K562 (cell line): ENCODE data around the gene TMEM43. TPM values are rescaled to one million over a fixed set of nuclear protein-coding genes. Genes with fewer than 3 reads are reported as not detected.

ENCODE experiments used
- ATAC-seq: fragments of 200-7000 bp; cut with Tn5 transposase; 3 replicates; pipeline ENCODE4 v1.9.1; 2020; ENCODE audit warnings: moderate library complexity
- BruUV-seq: library from RNA; stranded (reverse); fragments of 400-500 nt; replicated peaks from 2 replicates; lab custom pipeline; 2021; lab: Mats Ljungman, UMichigan
- CTCF ChIA-PET: fragments of 300-600 bp; formaldehyde crosslinking; extraction: SDS; loops from one replicate; lab custom pipeline; 2021; ENCODE audit warnings: low intra/inter-chr PET ratio; lab: Yijun Ruan, JAX
- POLR2A ChIA-PET: fragments of 300-600, 350-650 bp; sonication (Branson Sonifier 250); formaldehyde crosslinking; extraction: SDS; loops from one replicate; lab custom pipeline; 2021; ENCODE audit warnings: antibody characterized with exemption, inconsistent platforms; lab: Yijun Ruan, JAX
- DNase-seq, 4 experiments: peaks; one replicate each; pipeline versions ENCODE4 v3.0.0 to v3.0.0-alpha.2; 2011 to 2018; ENCODE audit warnings: low spot score in 3 of 4, mixed read lengths in 3 of 4; ENCODE audit errors: extremely low read depth in 1 of 4
- FAIRE-seq: peaks from 2 replicates; lab custom pipeline; 2011; peaks lifted over from hg19 to GRCh38; lab: Jason Lieb, UNC
- H2AFZ ChIP-seq: 2 replicates; pipeline ENCODE4 v1.6.0; 2011; ENCODE audit warnings: low read depth, low read length, control low read depth, inconsistent platforms
- H3K27ac ChIP-seq: fragments of 200-600 bp; 3 replicates; pipeline ENCODE4 v1.8.0; 2011; ENCODE audit warnings: low read depth, mild to moderate bottlenecking, control low read depth, inconsistent platforms, low read length, moderate library complexity, mixed read lengths; ENCODE audit errors: extremely low read depth
- H3K27me3 ChIP-seq, 2 experiments: fragments of 300-600 bp in 1 of 2; 2 replicates in 1 of 2; 3 replicates in 1 of 2; pipeline versions ENCODE4 v1.6.0 to v1.8.0; 2011; ENCODE audit warnings: inconsistent platforms in 2 of 2, low read length in 2 of 2, mild to moderate bottlenecking in 1 of 2, mixed read lengths in 1 of 2, moderate library complexity in 1 of 2; ENCODE audit not compliant: control insufficient read depth in 2 of 2, insufficient read depth in 2 of 2
- H3K36me3 ChIP-seq: fragments of 300-600 bp; 3 replicates; pipeline ENCODE4 v1.8.0; 2011; ENCODE audit warnings: mild to moderate bottlenecking, low read length, inconsistent platforms; ENCODE audit not compliant: control insufficient read depth, insufficient read depth
- H3K4me1 ChIP-seq, 2 experiments: fragments of 200-600 bp in 1 of 2; replicated peaks in 1 of 2; 2 replicates in 1 of 2; 3 replicates in 1 of 2; pipeline versions ENCODE4 v1.5.1 to v1.8.0; 2011; ENCODE audit warnings: inconsistent platforms in 2 of 2, low read length in 2 of 2, mild to moderate bottlenecking in 1 of 2, mixed read lengths in 1 of 2, moderate library complexity in 1 of 2; ENCODE audit not compliant: control insufficient read depth in 2 of 2, insufficient read depth in 2 of 2
- H3K4me2 ChIP-seq: 2 replicates; pipeline ENCODE4 v1.6.1; 2011; ENCODE audit warnings: low read length, control low read depth, inconsistent platforms, mixed read lengths; ENCODE audit not compliant: insufficient read depth
- H3K4me3 ChIP-seq: fragments of 200-600 bp; sonication (generic), shearing (Covaris generic); 2 replicates; pipeline ENCODE4 v1.5.1; 2016; ENCODE audit warnings: control low read depth, inconsistent platforms
- H3K79me2 ChIP-seq: fragments of 200-600 bp; 3 replicates; pipeline ENCODE4 v1.8.0; 2011; ENCODE audit warnings: low read length, inconsistent platforms; ENCODE audit not compliant: control insufficient read depth, insufficient read depth
- H3K9ac ChIP-seq, 2 experiments: 2 replicates each; pipeline versions ENCODE4 v1.6.0 to v1.6.1; 2011; ENCODE audit warnings: low read depth in 2 of 2, low read length in 2 of 2, control low read depth in 1 of 2, inconsistent platforms in 1 of 2, mild to moderate bottlenecking in 1 of 2, mixed read lengths in 1 of 2; ENCODE audit not compliant: insufficient read depth in 1 of 2
- H3K9me1 ChIP-seq: one replicate; pipeline ENCODE4 v1.6.0; 2011; ENCODE audit warnings: inconsistent platforms, mild to moderate bottlenecking, low read length, moderate library complexity; ENCODE audit not compliant: control insufficient read depth, insufficient read depth
- H3K9me3 ChIP-seq: replicated peaks from 2 replicates; pipeline ENCODE4 v1.5.1; 2011; ENCODE audit warnings: low read depth, low read length, inconsistent platforms; ENCODE audit not compliant: control insufficient read depth, insufficient read depth
- H4K20me1 ChIP-seq: replicated peaks from 2 replicates; pipeline ENCODE4 v1.6.1; 2011; ENCODE audit warnings: low read length, inconsistent platforms, mixed read lengths; ENCODE audit not compliant: control insufficient read depth, insufficient read depth
- ATF7 ChIP-seq: fragments of 450-650 bp; IDR thresholded peaks from 2 replicates; pipeline ENCODE4 v1.7.1; 2014; ENCODE audit warnings: mild to moderate bottlenecking, moderate library complexity
- CEBPB ChIP-seq: fragments of 450-650 bp; IDR thresholded peaks from 2 replicates; pipeline ENCODE4 v1.6.1; 2016; ENCODE audit warnings: missing genetic modification characterization, missing compliant biosample characterization
- CEBPG ChIP-seq, 3 experiments: fragments of 200-800 bp in 1 of 3; sonication (Bioruptor generic) in 1 of 3; sonication (generic) in 1 of 3; formaldehyde crosslinking in 1 of 3; IDR thresholded peaks in 2 of 3; conservative IDR thresholded peaks in 1 of 3; 2 replicates each; pipeline versions ENCODE4 v1.6.1 to v1.8.0; 2016 to 2022; ENCODE audit warnings: missing compliant biosample characterization in 2 of 3, missing genetic modification characterization in 2 of 3, mild to moderate bottlenecking in 1 of 3, missing genetic modification reagents in 1 of 3
- CREB1 ChIP-seq, 2 experiments: sonication (generic) in 1 of 2; formaldehyde crosslinking in 1 of 2; IDR thresholded peaks; 2 replicates each; pipeline versions ENCODE4 v1.6.1 to v1.8.0; 2012 to 2022; ENCODE audit warnings: inconsistent platforms in 1 of 2, mild to moderate bottlenecking in 1 of 2, missing genetic modification reagents in 1 of 2, moderate library complexity in 1 of 2
- MIER1 ChIP-seq: fragments of 450-650 bp; IDR thresholded peaks from 2 replicates; pipeline ENCODE4 v1.6.1; 2016; ENCODE audit warnings: antibody characterized with exemption, mild to moderate bottlenecking, low read depth
- PPARD ChIP-seq: fragments of 250-450 bp; sonication (Bioruptor Pico); IDR thresholded peaks from 2 replicates; pipeline ENCODE4 v1.8.0; 2022; ENCODE audit warnings: inconsistent platforms, mild to moderate bottlenecking, moderate library complexity
- SMARCA4 ChIP-seq: fragments of 450-650 bp; IDR thresholded peaks from 2 replicates; pipeline ENCODE4 v1.6.1; 2016
- TBL1XR1 ChIP-seq, 2 experiments: IDR thresholded peaks; 2 replicates each; pipeline ENCODE4 v1.6.1; 2012; ENCODE audit warnings: improper control_type of control experiment in 2 of 2, low read length in 2 of 2, mild to moderate bottlenecking in 1 of 2
- ZNF253 ChIP-seq: fragments of 250-450 bp; sonication (Bioruptor Pico); conservative IDR thresholded peaks from 2 replicates; pipeline ENCODE4 v1.6.1; 2021; ENCODE audit warnings: mild to moderate bottlenecking
- ZNF707 ChIP-seq: fragments of 250-450 bp; sonication (Bioruptor Pico); conservative IDR thresholded peaks from 2 replicates; pipeline ENCODE4 v1.8.0; 2022; ENCODE audit warnings: inconsistent platforms, mild to moderate bottlenecking, moderate library complexity
- WGBS: fragments of 100-300 bp; shearing (Covaris generic); methylation state at CpG from one replicate; pipeline ENCODE4 v1.1.6; 2016; ENCODE audit warnings: low coverage, mixed read lengths; ENCODE audit not compliant: insufficient coverage; ENCODE audit errors: missing lambda C conversion rate; 5-methylcytosine and 5-hydroxymethylcytosine counted together
- in situ Hi-C: fragments of 300-500 bp; cut with MboI; formaldehyde crosslinking; loops from 4 replicates; pipeline ENCODE4 v1.15.0; 2018; ENCODE audit warnings: inconsistent platforms, mixed read lengths
- intact Hi-C: fragments of 100-400 bp; cut with micrococcal nuclease; formaldehyde crosslinking; loops from 2 replicates; pipeline ENCODE4 v1.14.2; 2022
- polyA plus RNA-seq, 8 experiments: library from polyadenylated mRNA; depleted of rRNA in 4 of 8; stranded (reverse) in 5 of 8; unstranded in 3 of 8; fragments of >200 nt; fragmentation: Nextera tagmentation in 2 of 8; fragmentation: Illumina TruSeq in 1 of 8; extraction: Ambion mirVana in 2 of 8; extraction: Trizol in 1 of 8; gene quantifications; 2 replicates each; pipeline versions ENCODE4 v1.2.1 to v1.2.3, GENCODE V29; 2011 to 2014; ENCODE audit warnings: inconsistent platforms in 1 of 8, missing spikeins in 1 of 8
- total RNA-seq, 7 experiments: library from RNA; depleted of rRNA in 6 of 7; stranded (reverse); fragments of >200 nt in 6 of 7; fragmentation: Illumina TruSeq in 2 of 7; extraction: Trizol in 2 of 7; gene quantifications; 2 replicates each; pipeline versions ENCODE4 v1.2.1 to v1.2.3, GENCODE V29; 2011 to 2021; ENCODE audit warnings: low replicate concordance in 1 of 7
- TF ChIP-seq, protein P1 (sequence below): fragments of 250-450 bp; sonication (Bioruptor Pico); IDR thresholded peaks from 2 replicates; pipeline ENCODE4 v1.5.0; 2020; ENCODE audit warnings: mild to moderate bottlenecking
- TF ChIP-seq, protein P2 (sequence below), 2 experiments: fragments of 450-650 bp in 1 of 2; sonication (generic) in 1 of 2; formaldehyde crosslinking in 1 of 2; IDR thresholded peaks in 1 of 2; conservative IDR thresholded peaks in 1 of 2; 2 replicates each; pipeline versions ENCODE4 v1.6.1 to v1.8.1; 2016 to 2023; ENCODE audit warnings: mild to moderate bottlenecking in 2 of 2, moderate library complexity in 2 of 2, inconsistent platforms in 1 of 2, missing genetic modification reagents in 1 of 2
- TF ChIP-seq, protein P3 (sequence below): fragments of 450-650 bp; conservative IDR thresholded peaks from 2 replicates; pipeline ENCODE4 v1.6.1; 2016; ENCODE audit warnings: missing genetic modification characterization, low read depth, mild to moderate bottlenecking, control low read depth, missing compliant biosample characterization
- TF ChIP-seq, protein P4 (sequence below): fragments of 250-450 bp; sonication (Bioruptor Pico); IDR thresholded peaks from 2 replicates; pipeline ENCODE4 v1.5.1; 2021; ENCODE audit warnings: mild to moderate bottlenecking

TMEM43 gene
- total and polyA plus RNA-seq, 9 of the 15 experiments (the other 6 are each of a cell fraction or from before 2014, with no cell fraction given): 16.7 to 46.1 (median 35.7) TPM

DNA sequence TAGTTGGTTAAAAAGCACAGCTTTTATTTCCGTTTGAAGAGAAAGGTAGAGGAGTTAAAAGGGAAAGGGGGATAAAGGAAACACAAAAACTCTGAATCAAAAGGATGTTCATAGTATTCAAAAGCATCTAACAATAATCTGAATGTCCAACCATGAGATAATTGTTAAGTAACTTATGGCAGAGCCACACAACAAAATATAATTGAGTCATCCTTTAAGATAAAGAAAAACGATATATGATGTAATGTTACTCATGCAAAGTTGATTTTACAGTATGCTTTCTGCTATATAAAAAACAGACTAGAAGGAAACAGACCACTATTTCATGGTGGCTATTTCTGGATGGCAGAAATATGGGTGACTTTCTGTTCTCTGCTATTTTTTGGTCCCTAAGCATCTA is 49.6 kb downstream of the TMEM43 start:
- no peak overlapping the region for H3K4me2 ChIP-seq
- in situ Hi-C loops: no loop called here
- TF ChIP-seq, protein P1, sequence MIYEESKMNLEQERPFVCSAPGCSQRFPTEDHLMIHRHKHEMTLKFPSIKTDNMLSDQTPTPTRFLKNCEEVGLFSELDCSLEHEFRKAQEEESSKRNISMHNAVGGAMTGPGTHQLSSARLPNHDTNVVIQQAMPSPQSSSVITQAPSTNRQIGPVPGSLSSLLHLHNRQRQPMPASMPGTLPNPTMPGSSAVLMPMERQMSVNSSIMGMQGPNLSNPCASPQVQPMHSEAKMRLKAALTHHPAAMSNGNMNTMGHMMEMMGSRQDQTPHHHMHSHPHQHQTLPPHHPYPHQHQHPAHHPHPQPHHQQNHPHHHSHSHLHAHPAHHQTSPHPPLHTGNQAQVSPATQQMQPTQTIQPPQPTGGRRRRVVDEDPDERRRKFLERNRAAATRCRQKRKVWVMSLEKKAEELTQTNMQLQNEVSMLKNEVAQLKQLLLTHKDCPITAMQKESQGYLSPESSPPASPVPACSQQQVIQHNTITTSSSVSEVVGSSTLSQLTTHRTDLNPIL (CRISPR knock-in tag): no peak
- TF ChIP-seq, protein P2, sequence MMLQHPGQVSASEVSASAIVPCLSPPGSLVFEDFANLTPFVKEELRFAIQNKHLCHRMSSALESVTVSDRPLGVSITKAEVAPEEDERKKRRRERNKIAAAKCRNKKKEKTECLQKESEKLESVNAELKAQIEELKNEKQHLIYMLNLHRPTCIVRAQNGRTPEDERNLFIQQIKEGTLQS (IDR thresholded peaks at IDR 0.05): peak; percentile 83
- TF ChIP-seq, protein P2 (CRISPR knock-in tag; conservative IDR thresholded peaks at IDR 0.05): no peak
- TF ChIP-seq MIER1: no peak
- peak; percentile 45 for TF ChIP-seq CEBPB (tag)
- TF ChIP-seq, protein P3, sequence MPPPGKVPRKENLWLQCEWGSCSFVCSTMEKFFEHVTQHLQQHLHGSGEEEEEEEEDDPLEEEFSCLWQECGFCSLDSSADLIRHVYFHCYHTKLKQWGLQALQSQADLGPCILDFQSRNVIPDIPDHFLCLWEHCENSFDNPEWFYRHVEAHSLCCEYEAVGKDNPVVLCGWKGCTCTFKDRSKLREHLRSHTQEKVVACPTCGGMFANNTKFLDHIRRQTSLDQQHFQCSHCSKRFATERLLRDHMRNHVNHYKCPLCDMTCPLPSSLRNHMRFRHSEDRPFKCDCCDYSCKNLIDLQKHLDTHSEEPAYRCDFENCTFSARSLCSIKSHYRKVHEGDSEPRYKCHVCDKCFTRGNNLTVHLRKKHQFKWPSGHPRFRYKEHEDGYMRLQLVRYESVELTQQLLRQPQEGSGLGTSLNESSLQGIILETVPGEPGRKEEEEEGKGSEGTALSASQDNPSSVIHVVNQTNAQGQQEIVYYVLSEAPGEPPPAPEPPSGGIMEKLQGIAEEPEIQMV: no peak
- TF ChIP-seq, protein P4, sequence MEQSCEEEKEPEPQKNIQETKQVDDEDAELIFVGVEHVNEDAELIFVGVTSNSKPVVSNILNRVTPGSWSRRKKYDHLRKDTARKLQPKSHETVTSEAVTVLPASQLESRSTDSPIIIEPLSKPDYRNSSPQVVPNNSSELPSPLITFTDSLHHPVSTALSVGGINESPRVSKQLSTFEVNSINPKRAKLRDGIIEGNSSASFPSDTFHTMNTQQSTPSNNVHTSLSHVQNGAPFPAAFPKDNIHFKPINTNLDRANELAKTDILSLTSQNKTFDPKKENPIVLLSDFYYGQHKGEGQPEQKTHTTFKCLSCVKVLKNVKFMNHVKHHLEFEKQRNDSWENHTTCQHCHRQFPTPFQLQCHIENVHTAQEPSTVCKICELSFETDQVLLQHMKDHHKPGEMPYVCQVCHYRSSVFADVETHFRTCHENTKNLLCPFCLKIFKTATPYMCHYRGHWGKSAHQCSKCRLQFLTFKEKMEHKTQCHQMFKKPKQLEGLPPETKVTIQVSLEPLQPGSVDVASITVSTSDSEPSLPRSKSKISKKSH: no peak
- peak; percentile 36; the same call in 1 of the 2 replicates for TF ChIP-seq SMARCA4
- TF ChIP-seq ZNF253 (CRISPR knock-in tag): no peak
- 0 out of 2 replicates have a peak, but pooled peaks have one; percentile 24 for TF ChIP-seq PPARD (CRISPR knock-in tag)
- no peak for TF ChIP-seq CREB1 (IDR thresholded peaks at IDR 0.05)
- no peak for TF ChIP-seq CREB1 (CRISPR knock-in tag; IDR thresholded peaks at IDR 0.05)
- TF ChIP-seq TBL1XR1 (IDR thresholded peaks at IDR 0.05; ENCODE audit: low read length in 2 of 2): 0 out of 4 replicates have a peak, but pooled peaks of 1 of the 2 experiments have one; percentile 16
- no peak for TF ChIP-seq ZNF707
- TF ChIP-seq CEBPG (CRISPR knock-in tag; IDR thresholded peaks at IDR 0.05): no peak
- peak; percentile 63 to 89; a peak in 3 of 4 replicates for TF ChIP-seq CEBPG (tag; conservative IDR thresholded peaks at IDR 0.05 in 1 of 2, IDR thresholded peaks at IDR 0.05 in 1 of 2)
- peak; percentile 48; the same call in 1 of the 2 replicates for TF ChIP-seq ATF7

More for the DNA sequence above, 49.6 kb downstream of the TMEM43 start:
- Histone ChIP-seq H4K20me1 (no peaks in the 10 kb centered on the region), H3K36me3 (peaks cover 42% of the 10 kb centered on the region), H3K79me2 (peaks cover 59% of the 10 kb centered on the region), H3K9ac (no peak overlapping the region), H3K9me1 (no peaks in the 10 kb centered on the region), H3K27me3 (no peaks in the 10 kb centered on the region), H3K4me3 (no peak overlapping the region), H2AFZ (no peak overlapping the region), H3K27ac (no peak overlapping the region), H3K9me3 (no peaks in the 10 kb centered on the region), H3K4me1 (peaks cover 9 to 27% of the 10 kb centered on the region in 2 experiments)
- DNase-seq (no peak), FAIRE-seq (no peak), ATAC-seq (no peak)
- intact Hi-C loops: no loop called here
- CTCF ChIA-PET: no interaction called here
- WGBS: 38% methylated on average over 2 of the region's 2 CpGs
- BruUV-seq: no TSS peak
- POLR2A ChIA-PET: interaction anchor here (0.7 to 1.6 kb wide), 4 partner anchors 8 to 63 kb away, joined by 3 read pairs; no protein-coding TSS in a partner anchor
